DND-41 (cell line): Measurements from ENCODE around the gene TUBB8.

Source experiments
- ATAC-seq: fragments of 200-7000 bp; cut with Tn5 transposase; 3 replicates; pipeline ENCODE4 v1.9.1; 2021; ENCODE audit warnings: low read depth; ENCODE audit not compliant: insufficient read depth
- DNase-seq: peaks from one replicate; pipeline ENCODE4 v3.0.0-alpha.2; 2020
- H2AFZ ChIP-seq: 2 replicates; pipeline ENCODE4 v1.6.0; 2012; ENCODE audit warnings: low read depth, low read length
- H3K27ac ChIP-seq: 2 replicates; pipeline ENCODE4 v1.5.1; 2012; ENCODE audit warnings: low read length, inconsistent platforms
- H3K27me3 ChIP-seq: fragments of 200-600 bp; sonication (generic); 2 replicates; pipeline ENCODE4 v1.6.0; 2012; ENCODE audit warnings: low read length, mild to moderate bottlenecking, inconsistent platforms; ENCODE audit not compliant: insufficient read depth, poor library complexity
- H3K36me3 ChIP-seq: 2 replicates; pipeline ENCODE4 v1.5.1; 2012; ENCODE audit warnings: low read length, inconsistent platforms; ENCODE audit not compliant: insufficient read depth
- H3K4me1 ChIP-seq: 2 replicates; pipeline ENCODE4 v1.5.1; 2012; ENCODE audit warnings: mild to moderate bottlenecking, low read length; ENCODE audit not compliant: insufficient read depth
- H3K4me2 ChIP-seq: 2 replicates; pipeline ENCODE4 v1.6.0; 2012; ENCODE audit warnings: mild to moderate bottlenecking, moderate library complexity, low read length, inconsistent platforms; ENCODE audit not compliant: insufficient read depth
- H3K4me3 ChIP-seq, 2 experiments: fragments of 200-600 bp in 1 of 2; shearing (Covaris generic) in 1 of 2; 2 replicates each; pipeline ENCODE4 v1.5.1; 2012 to 2016; ENCODE audit warnings: inconsistent platforms in 2 of 2, low read length in 2 of 2, mild to moderate bottlenecking in 2 of 2, low read depth in 1 of 2, moderate library complexity in 1 of 2
- H3K79me2 ChIP-seq: 2 replicates; pipeline ENCODE4 v1.6.0; 2012; ENCODE audit warnings: low read length, inconsistent platforms; ENCODE audit not compliant: insufficient read depth
- H3K9ac ChIP-seq: 2 replicates; pipeline ENCODE4 v1.6.0; 2012; ENCODE audit warnings: low read depth, mild to moderate bottlenecking, inconsistent platforms, low read length, moderate library complexity
- H3K9me3 ChIP-seq: 2 replicates; pipeline ENCODE4 v1.5.1; 2012; ENCODE audit warnings: low read length, moderate library complexity, mild to moderate bottlenecking, inconsistent platforms; ENCODE audit not compliant: insufficient read depth, severe bottlenecking
- H4K20me1 ChIP-seq: 2 replicates; pipeline ENCODE4 v1.6.0; 2012; ENCODE audit warnings: low read length; ENCODE audit not compliant: insufficient read depth
- EZH2 ChIP-seq: IDR thresholded peaks from 3 replicates; pipeline ENCODE4 v1.6.1; 2012; ENCODE audit warnings: borderline replicate concordance, low read depth, mild to moderate bottlenecking, moderate library complexity, low read length, inconsistent platforms; ENCODE audit not compliant: severe bottlenecking
- TF ChIP-seq, protein P1 (sequence below): IDR thresholded peaks from 2 replicates; pipeline ENCODE4 v1.5.1; 2012; ENCODE audit warnings: borderline replicate concordance, low read length, moderate library complexity, mild to moderate bottlenecking; ENCODE audit not compliant: poor library complexity, severe bottlenecking; ENCODE audit errors: extremely low read depth

The TUBB8 gene

DNA sequence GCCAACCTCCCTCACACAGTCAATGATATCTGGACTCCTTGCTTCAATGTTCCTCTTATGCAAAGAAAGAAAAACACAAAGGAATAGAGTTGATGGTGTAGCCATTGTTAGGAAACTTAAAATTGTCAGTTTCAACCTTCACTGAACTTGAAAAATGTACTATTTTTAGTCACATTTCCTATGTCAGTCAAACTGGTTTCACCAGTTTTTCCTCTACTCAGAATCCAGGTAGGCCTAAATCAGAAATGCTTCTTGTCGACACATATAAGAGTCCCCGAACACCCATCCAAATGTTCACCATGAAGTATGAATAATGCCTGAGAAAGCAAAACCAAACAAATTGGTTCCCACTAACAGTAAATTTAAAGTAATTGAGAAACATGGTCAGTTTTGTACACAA is 43.8 kb upstream of the TUBB8 start:
- no peak for TF ChIP-seq EZH2
- TF ChIP-seq, protein P1, sequence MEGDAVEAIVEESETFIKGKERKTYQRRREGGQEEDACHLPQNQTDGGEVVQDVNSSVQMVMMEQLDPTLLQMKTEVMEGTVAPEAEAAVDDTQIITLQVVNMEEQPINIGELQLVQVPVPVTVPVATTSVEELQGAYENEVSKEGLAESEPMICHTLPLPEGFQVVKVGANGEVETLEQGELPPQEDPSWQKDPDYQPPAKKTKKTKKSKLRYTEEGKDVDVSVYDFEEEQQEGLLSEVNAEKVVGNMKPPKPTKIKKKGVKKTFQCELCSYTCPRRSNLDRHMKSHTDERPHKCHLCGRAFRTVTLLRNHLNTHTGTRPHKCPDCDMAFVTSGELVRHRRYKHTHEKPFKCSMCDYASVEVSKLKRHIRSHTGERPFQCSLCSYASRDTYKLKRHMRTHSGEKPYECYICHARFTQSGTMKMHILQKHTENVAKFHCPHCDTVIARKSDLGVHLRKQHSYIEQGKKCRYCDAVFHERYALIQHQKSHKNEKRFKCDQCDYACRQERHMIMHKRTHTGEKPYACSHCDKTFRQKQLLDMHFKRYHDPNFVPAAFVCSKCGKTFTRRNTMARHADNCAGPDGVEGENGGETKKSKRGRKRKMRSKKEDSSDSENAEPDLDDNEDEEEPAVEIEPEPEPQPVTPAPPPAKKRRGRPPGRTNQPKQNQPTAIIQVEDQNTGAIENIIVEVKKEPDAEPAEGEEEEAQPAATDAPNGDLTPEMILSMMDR, result no peak
- H4K20me1 ChIP-seq, result no peaks in the 10 kb centered on the region
- H3K9me3 ChIP-seq, result peaks cover 15% of the 10 kb centered on the region
- H3K9ac ChIP-seq, result no peak overlapping the region
- no peak overlapping the region for H3K4me2 ChIP-seq
- no peaks in the 10 kb centered on the region for H3K79me2 ChIP-seq
- H3K4me1 ChIP-seq, result no peaks in the 10 kb centered on the region
- H3K36me3 ChIP-seq, result no peaks in the 10 kb centered on the region
- H3K27ac ChIP-seq, result no peak overlapping the region
- H2AFZ ChIP-seq, result no peak overlapping the region
- peaks cover 2% of the 10 kb centered on the region for H3K27me3 ChIP-seq
- ATAC-seq (no peak), DNase-seq (no peak)
- no peak overlapping the region for H3K4me3 ChIP-seq

DNA sequence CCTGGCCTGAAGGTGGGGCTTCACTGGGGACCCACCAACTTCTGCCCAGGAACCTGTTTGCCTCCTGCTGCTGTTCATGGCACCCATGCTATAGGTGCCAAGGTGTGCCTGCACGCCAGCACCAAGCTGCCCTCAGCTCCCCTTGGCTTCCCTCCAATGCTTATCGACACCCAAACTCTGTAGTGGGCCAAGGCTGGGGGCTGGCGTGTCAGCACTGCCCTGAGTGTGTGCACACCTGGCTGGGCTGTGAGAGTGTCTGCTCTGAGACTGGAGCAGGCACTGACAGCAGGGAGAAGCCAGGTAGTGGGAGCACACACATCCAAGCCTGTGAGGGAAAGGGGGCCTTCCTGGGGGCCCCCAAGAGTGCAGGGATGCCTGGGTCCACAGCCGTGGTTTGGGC is 43.1 kb upstream of the TUBB8 start:
- H3K9me3 ChIP-seq, result peaks cover 15% of the 10 kb centered on the region
- peaks cover 2% of the 10 kb centered on the region for H3K27me3 ChIP-seq
- H3K27ac ChIP-seq, result no peak overlapping the region
- H3K9ac ChIP-seq, result no peak overlapping the region
- no peaks in the 10 kb centered on the region for H4K20me1 ChIP-seq
- no peak overlapping the region for H3K4me2 ChIP-seq
- H3K79me2 ChIP-seq, result no peaks in the 10 kb centered on the region
- DNase-seq, result no peak
- H2AFZ ChIP-seq, result no peak overlapping the region
- ATAC-seq, result no peak
- no peak overlapping the region for H3K4me3 ChIP-seq
- H3K4me1 ChIP-seq, result no peaks in the 10 kb centered on the region
- no peak for TF ChIP-seq EZH2
- TF ChIP-seq, protein P1, result no peak
- no peaks in the 10 kb centered on the region for H3K36me3 ChIP-seq

DNA sequence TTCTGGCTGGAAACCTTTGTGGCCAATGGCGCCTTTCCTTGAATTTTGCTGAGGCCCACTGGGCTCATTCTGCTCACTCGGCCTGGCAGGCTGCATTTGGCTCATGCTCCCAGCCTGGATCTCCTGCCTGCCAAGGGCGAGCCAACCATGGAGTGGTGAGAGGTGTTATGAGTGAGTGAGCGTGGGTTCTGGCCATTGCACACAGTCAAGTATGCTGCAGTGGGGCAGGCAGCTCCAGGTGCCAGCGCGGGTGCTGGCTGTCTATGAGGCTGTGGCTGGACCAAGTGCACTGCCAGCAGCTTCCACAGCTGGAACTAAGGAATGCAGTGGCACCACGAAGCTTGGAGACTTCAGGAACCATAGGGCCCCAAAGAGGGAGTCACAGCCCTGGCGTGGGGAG is 42.2 kb upstream of the TUBB8 start:
- Histone ChIP-seq H3K9me3 (peaks cover 8% of the 10 kb centered on the region), H3K9ac (no peak overlapping the region), H2AFZ (no peak overlapping the region), H3K4me3 (no peak overlapping the region), H3K79me2 (no peaks in the 10 kb centered on the region), H3K27ac (no peak overlapping the region), H3K4me1 (no peaks in the 10 kb centered on the region), H3K27me3 (peaks cover 2% of the 10 kb centered on the region), H4K20me1 (no peaks in the 10 kb centered on the region), H3K36me3 (no peaks in the 10 kb centered on the region), H3K4me2 (no peak overlapping the region)
- no peak for ATAC-seq
- TF ChIP-seq EZH2, result no peak
- TF ChIP-seq, protein P1, result no peak
- DNase-seq, result no peak

DNA sequence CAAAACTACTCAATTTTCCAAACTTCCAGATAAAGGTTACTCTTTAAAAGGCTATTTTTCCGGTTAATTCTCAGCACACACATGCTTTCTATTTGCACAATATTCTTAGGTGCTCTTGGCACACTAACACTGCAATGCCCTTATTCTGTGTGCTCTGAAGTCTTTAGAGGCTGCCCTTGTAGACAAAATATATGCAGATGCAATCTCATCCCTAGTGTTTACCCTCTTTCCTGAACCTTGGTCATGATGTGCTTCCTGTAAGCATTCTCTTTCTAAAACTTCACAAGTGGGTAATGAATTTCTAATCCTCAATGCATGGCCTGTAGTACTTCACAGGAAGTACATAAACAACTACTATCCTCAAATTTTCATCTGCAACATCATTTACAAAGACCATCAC is 41.1 kb upstream of the TUBB8 start:
- Histone ChIP-seq H3K4me2 (no peak overlapping the region), H3K9me3 (peaks cover 4% of the 10 kb centered on the region), H3K79me2 (no peaks in the 10 kb centered on the region), H4K20me1 (no peaks in the 10 kb centered on the region), H3K27ac (no peak overlapping the region), H3K27me3 (peaks cover 2% of the 10 kb centered on the region), H3K4me3 (no peak overlapping the region), H3K4me1 (no peaks in the 10 kb centered on the region), H3K36me3 (no peaks in the 10 kb centered on the region), H3K9ac (no peak overlapping the region), H2AFZ (no peak overlapping the region)
- TF ChIP-seq, protein P1, result no peak
- no peak for TF ChIP-seq EZH2
- ATAC-seq (no peak), DNase-seq (no peak)
